Fibroblast of gingiva (primary cell): ENCODE measurements around the gene ADARB1.

Source experiments
- DNase-seq: peaks from one replicate; pipeline ENCODE4 v3.0.0-alpha.2; 2011; ENCODE audit warnings: low read depth

The ADARB1 gene

DNA sequence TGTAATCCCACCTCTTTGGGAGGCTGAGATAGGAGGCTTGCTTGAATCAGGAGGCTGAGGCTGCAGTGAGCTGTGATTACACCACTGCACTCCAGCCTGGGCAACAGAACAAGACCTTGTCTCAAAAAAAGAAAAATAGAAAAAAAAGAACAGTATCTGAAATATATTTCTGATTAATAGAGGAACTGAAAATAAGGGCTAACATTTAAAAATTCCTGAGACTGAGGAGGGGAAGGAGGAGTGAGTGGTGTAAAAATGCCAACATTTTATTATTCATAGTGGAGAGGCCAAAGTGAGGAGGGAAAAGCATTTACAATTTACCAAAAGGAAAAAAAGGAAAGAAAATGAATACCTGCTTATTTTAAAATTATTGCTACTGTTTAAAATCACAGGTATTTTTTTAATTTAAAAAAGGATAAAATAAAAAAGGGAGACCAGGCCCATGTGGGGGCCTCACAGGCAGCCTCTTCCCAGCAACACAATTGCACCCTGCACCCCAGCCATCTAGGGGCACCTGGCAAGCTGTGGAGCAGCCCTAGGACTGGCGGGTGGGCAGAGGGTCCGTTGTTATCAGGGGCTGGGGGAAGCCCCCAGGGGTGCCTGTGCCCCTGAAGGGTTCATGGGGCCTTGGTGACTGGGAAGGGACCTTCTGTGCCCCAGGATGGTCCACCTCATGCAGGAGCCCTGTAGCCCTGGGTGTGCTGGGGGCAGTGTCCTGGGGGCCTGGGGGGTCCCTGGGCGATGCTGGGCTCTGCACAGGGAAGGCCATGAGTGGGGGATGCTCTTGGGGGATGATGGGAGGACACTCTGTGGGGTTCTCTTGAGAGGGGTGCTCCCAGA lies 34.8 kb upstream of the ADARB1 start:
- no peak for DNase-seq

DNA sequence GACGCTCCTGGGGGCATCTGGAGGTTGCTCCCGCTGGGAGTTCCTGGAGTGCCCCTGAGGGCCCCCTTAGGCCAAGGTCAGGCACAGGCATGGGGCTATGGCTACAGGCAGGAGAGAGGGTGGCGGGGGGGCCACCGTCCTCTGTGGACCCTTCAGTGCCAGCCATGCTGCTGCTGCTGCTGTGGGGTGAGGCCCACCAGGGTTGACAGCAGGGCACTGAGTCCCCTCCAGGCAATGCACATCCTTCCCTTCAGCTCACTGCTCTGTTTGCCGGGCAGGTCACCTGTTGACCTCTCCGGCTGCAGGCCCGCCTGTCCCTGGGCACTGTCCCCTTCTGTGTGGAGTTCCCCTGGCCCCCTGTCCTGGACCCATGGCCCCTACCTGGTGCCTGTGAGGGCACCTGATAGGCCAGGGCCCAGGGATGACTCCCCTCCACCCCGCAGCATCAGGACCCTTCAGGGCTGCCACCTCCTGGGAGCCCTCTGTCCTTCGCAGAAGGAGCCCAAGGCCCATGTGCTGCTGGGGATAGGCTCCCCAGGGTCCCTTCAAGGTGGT lies 34.1 kb upstream of the ADARB1 start:
- no peak for DNase-seq

DNA sequence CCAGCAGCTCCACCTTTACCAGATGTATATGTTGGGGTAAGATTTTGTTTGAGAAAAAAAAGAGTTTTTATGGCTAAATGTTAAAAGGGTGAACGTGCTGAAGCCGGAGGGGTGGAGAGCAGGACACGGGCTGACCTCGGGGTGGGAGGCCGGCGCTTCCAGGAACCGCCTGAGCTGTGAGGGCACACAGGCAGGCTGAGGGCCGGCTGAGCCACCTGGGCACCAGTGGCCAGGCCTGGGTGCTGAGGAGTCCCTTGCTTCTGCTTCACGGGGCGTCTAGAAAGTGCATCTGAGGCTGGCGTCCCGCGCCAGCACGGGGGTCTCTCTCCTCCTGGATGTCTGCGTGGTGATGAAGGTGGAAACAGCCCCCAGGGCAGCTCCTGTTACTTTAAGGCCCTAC lies 33.6 kb upstream of the ADARB1 start:
- DNase-seq, result no peak

DNA sequence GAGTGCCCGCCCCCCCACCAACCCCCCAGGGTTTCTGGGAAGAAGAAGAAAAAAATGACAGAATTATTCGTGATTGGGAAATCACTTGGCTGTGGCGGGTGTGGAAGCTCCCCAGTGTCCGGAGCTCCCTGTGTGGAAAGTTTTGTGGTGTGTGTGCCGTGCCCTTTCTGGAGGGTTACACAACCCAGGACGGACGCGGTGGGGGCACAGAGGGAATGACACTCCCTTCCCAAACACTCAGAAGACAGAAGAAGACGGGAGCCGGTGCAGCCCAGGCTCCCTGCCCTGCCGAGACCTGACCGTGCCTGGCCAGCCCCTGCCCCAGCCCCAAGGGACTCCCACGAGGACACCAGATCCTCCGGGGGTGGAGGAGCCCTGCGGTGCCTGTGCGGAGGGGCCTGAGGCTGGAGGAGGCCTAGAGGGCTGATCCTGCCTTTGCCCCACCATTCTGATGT lies 33.0 kb upstream of the ADARB1 start:
- peak; percentile 98 for DNase-seq

DNA sequence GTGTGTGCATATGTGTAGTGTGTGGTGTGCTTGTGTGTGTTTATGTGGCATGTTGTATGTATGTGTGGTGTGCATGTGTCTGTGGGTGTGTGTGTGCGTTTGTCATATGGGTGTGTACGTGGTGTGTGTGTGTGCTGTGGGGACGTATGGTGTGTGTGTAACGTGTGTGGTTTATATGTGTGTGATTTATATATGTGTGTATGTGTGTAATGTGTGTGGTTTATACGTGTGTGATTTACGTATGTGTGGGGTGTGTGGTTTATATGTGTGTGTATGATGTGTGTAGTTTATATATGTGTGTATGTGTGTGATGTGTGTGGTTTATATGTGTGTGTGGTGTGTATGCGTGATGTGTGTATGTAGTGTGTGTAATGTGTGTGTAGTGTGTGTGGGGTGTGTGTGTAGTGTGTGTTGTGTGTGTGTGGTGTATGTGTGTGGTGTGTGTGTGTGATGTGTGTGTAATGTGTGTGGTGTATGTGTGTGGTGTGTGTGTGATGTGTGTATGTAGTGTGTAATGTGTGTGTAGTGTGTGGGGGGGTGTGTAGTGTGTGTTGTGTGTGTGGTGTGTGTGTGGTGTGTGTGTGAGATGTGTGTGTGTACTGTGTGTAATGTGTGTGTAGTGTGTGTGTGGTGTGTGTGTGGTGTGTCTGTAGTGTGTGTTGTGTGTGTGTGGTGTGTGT lies 32.3 kb upstream of the ADARB1 start:
- no peak for DNase-seq

DNA sequence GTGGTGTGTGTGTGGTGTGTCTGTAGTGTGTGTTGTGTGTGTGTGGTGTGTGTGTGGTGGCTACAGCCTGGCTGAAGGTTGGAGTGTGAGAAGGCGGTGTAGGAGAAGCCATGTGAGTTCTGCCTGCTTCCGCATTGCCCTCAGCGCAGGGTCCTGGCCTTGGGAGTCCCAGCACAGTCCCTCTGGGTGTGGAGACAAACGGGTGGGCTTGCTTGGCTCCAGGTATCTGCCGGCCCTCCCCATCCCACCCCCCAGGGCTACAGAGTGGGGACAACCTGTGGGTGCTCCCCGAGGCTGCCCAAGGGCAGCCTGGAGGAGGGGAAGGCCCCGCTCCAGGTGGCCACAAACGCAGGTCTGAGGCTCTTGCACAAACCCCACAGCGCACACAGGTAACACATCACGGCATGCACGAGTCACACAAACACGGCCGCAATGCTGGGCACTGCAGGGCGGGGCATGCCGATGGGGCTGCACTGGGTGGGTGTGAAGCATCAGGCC lies 31.7 kb upstream of the ADARB1 start:
- DNase-seq, result no peak

DNA sequence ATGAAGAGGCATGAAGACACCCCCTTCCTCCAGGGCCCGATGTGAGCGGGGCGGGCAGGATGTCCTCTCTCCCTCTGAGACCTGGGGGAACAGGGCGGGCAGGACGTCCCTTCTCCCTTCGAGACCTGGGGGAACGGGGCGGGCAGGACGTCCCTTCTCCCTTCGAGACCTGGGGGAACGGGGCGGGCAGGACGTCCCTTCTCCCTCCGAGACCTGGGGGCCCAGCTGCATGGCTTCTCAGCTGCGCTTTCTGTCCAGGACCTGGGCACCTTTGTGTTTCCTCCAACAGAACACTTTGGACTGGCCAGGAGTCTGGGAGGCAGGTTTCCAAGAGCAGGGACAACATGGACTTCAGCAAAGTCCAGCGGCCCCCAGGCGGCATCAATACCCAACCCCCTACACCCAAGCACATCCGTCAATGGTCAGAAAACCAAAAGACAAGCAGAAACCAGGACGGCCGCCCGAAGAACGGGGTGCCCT lies 30.8 kb upstream of the ADARB1 start:
- no peak for DNase-seq

DNA sequence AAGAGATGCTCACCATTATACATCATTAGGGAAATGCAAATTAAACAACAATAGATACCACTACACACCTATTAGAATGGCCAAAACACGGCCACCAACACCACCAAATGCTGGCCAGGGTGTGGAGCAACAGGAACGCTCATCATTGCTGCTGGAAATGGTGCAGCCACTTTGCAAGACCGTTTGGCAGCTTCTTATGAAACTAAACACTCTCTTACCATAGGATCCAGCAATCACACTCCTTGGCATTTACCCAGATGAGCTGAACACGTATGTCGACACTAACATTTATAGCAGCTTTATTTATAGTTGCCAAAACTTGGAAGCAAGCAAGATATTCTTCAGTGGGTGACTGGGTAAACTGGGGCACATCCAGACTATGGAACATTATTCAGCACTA lies 28.9 kb upstream of the ADARB1 start:
- peak; percentile 87 for DNase-seq

DNA sequence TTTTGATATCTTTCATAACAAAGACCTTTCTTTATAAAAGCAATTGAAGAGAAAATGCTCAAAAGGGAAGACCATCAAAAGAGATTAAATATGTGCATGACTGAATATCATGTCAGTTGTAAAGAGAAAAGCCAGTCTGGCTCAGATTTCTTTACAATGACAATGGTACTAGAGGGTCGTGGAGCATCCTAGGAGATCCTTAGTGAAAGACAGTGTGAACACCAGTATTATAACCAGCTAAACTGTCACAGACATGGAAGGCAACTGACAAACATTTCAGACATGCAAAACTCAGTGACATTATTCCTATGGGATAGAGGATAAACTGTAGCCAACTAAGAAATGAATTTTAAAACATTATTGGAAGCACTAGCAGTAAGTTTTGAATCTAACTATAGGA lies 27.1 kb upstream of the ADARB1 start:
- no peak for DNase-seq

DNA sequence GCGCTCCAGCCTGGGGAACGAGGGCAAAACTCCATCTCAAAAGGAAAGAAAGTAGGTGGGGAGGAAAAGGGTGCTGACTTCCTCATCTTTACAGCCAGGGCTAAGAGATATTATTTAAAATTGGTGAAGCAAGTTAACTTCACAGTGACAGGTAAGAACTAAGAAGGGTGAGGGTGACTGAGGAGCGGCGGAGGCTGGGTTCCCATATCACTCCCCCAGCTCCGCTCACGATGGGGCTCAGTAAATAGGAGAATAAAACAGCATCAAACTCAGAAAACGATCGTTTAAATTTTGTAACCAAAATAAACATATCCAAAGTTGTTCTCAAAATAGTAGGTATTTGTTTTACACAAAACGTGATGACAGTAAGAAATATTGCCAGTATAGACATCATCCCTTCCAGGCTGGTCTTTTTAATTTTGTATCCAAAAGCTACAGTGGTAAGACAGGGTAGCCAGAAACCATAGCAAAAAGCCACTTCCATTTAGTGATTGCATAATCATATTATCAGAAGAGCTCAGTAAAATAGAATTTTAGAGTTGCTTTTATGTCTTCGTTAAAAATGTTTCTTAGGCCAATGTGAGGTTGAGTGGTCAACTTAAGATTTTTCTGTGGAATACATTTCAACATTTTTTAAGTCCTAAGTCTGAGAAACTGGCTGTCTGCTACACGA lies 26.2 kb upstream of the ADARB1 start:
- no peak for DNase-seq

DNA sequence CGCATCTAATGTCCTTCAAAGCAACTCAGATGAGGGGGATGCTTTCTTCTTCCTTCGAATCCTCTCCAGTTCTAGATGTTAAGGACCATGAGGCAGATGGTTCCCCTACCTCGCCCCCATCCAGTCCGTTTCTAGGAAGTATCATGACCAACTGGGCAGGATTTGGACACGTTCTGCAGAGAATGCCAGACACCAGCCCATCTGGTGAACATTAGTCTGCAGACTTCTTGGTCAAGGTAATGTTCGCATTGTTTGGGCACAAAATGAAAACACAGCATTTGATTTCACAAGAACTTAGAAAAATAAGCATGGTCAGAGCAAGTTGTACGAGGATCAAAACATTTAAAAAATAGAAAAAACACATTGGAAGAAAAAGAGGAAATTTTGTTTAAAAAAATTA lies 25.4 kb upstream of the ADARB1 start:
- peak; percentile 86 for DNase-seq

DNA sequence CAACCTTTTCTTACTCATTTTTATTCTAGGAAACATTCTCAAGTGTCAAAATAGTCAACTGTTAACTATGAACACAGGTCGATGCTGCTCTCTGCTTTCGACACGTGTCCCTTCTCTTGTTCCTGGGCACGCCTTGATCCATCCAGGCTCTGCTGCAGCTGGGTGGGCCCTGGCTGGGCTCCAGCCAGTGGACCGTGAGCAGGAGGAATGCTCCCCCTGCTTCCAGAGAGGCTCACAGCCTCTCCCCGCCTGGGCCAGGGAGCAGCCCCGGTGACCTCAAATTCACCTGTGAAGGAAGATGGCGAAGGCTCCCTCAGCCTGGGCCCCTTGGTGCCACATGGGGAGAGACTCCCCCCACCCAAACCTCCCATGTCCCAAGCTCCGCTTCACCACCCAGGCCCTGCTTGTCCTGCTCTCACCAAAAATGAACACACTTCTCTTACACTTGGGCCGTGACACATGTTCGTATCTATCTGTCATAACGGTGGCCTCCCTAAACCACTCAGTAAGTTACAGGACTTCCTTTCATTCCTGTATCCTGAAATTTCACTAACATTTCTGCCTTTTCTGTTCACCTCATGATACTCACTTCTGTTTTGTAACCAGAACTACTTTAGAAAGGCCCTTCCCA lies 24.6 kb upstream of the ADARB1 start:
- DNase-seq, result peak; percentile 33

DNA sequence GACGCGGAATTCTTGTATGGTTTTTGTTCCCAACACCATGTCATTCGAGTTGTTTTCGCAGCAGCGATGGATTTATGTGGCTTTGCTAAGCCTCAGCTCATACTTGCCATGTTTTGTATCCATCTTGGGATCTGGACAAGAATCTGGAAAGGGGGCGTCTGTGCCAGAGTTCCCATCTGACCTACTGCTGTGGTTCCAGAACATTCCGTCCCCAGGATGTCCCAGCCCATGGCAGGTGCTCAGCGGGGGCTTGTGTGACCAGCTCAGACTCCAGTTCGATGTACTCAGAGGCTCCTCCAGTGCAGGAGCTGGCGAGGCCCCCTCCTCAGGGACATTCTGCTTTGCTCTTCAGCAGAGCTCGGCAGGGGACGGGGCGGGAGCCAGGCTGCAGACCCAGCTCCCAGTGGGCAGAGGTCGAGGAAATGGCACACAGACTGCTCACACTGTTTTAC lies 24.0 kb upstream of the ADARB1 start:
- DNase-seq, result peak; percentile 85

DNA sequence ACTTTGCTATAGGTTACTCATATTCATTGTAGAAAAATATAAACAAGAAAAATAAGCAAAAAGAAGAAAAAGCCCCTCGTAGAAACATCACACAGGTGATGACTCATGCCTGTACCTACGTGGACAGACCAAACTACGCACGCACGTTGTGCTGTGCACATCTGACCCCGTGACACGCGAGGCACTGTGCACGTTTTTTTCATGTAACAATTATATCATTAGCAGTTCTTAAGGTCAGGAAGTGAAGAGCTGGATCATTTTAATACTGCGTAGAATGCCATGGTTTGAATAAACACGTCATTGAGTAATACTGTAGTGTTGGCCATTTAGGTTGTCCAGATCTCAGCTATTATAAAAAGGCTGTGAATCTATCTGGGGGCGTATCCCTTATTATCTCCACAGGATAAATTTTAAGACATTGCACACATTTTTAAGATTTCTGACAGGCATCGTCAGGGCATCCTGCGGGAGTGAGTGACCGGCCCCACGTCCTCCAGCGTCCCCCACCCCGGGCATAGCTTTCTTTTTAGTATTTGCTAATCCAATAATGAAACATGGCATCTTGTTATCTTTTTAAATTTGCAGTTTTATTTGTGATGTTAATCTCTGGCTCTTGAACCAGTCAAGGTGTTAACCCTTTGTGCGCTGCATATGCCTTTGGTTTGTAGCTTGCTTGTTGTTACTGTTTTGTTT lies 23.4 kb upstream of the ADARB1 start:
- DNase-seq, result peak; percentile 89

DNA sequence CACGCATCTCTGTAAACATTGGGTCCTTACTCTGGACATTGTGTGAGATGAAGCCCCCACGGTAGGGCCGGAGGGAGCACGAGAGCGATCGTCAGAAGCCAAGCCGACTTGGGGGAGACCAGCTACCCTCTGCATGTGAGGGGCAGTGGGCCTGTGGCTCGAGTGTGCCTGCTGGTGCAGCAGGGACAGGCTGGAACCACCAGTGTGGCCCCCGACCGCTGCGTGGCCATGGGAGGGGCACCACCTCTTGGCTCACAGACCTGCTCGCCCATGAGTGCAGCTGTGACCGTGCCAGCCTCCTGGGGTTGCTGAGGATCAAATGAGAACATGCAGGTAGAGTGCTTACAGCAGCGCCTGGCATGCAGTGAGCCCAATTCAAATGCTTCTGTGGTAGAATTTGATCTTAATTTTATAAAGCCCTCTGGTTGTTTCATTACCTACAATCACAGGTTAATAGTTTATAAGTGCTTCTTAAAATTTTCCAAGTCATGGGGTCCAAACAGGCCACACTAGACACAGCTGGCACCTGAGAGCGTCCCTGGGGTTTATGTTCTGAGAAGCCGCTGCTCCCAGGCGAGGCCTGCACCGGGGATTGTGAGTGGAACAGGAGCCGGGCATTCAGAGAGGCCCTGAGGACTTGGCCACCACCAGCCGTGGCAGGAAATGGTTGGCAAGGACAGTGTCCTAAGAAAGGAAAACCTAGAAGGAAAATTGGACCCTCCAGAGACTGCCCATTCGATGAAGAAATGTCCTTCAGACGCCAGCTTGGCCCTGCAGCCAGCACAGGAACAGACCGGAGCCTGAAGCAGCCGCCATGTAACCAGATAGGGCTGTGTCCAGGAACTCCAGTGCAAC lies 22.6 kb upstream of the ADARB1 start:
- DNase-seq, result peak; percentile 51

DNA sequence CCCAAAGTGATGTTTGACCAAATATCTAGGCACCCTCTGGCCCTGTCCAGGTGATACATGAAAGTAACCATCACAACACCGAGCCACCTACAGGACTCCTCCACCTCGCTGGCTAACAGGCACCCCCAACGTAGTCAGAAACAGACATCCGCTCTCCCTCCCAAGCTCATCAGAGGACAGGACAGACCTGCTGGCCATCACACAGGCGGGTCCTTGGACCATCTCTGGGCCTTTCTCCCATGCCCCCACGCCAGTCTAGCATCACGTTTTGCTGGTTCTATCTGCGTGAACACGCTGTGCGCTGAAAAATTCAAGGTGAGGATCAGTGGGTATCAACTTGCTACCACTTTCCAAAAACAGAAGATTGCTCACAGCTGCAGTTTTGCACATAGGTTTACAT lies 21.4 kb upstream of the ADARB1 start:
- no peak for DNase-seq

DNA sequence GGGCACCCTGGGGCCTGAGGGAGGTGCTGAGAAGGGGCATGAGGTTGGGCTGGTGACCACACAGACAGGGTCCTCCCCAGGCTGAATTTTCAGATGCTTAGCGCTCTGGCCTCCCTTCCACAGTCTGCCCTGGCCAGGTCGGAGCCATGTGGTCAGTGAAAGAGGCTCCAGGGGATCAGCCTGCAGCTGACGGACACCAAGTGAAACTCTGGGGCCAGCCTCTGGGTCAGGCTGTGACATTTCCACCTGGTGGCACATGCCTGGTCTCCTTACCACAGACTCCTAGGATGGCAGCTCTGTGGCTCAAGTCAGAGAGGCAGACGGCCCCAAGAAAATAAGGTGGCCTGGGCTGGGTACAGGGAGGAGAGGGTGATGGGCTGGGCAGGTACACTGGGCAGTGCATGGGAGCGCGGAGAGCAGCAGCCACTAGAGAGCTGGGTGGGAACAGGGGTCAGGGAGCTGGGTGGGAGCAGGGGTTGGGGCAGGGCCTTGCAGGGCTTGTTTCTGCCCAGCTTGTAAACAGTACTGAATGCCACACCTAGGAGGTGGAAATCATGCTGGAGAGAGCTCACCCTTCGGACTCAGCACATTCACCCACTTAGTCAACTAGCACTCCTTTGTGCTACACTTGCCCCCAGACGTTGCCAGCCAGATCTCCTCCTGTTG lies 20.7 kb upstream of the ADARB1 start:
- no peak for DNase-seq

DNA sequence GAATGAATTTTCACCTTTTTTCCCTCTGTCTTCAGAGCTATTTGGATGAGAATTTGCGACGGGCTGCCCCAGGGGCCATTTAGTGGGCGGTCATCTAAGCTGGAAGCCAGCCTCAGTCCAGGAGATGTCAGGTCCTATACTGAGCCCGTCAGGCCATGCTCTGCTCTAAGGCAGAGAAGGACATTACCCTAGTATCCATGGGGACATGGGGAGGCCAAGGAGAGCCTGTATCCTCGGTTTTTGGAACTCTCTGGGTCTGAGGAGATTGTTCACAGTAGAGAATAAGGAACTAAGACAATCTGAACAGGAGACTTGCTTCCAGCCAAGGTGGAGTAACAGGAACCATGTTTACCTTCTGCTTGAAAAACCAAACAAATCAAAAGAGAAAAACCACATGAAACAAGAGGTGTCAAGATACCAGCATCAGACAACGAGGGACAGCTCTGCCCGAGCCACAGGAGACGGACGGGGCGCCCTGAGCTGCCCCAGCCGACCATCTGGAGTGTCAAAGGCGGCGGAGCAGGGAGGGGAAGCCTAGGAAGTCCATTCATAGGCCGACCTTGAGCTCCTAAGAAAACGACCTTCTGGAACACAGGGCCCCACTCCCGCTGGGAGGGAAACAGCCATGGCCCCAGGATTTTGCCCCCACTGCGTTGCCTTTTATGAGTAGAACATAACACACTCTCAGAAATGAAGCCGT lies 20.0 kb upstream of the ADARB1 start:
- DNase-seq, result no peak
